NCI-H1092 (cell line): ENCODE results near the gene DNAH11.
"Not testable (repeated sequence)": the region's sequence is repeated elsewhere in the genome, so short reads cannot be mapped to it uniquely, and the experiment has no call there.

Experiments used
- DNase-seq: peaks from one replicate; lab custom pipeline; 2025; lab: John Stamatoyannopoulos, UW

The DNAH11 gene

DNA sequence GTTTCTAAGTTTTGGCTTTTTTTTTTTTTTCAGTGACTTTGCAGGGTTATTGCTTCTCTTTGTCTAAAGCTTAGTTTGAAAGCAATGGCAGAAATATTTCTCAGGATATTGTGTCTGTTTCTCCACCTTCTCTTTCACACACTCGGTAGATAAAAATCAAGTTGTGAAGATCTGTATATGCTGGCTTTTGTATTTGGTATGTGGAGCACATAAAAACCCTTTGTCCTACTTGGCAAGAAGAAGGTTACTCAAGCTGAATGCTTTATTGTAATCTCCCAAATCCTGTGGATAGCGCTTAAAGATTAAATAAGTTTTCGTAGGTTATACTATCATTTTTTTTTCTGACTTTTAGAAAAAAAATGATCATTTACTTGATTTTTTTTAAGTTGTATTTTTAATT, 230.5 kb downstream of the DNAH11 start:
- DNase-seq, result no peak

GRCh38 chr7:21777921-21778320, 235.1 kb downstream of the DNAH11 start:
- DNase-seq, result no peak

DNA sequence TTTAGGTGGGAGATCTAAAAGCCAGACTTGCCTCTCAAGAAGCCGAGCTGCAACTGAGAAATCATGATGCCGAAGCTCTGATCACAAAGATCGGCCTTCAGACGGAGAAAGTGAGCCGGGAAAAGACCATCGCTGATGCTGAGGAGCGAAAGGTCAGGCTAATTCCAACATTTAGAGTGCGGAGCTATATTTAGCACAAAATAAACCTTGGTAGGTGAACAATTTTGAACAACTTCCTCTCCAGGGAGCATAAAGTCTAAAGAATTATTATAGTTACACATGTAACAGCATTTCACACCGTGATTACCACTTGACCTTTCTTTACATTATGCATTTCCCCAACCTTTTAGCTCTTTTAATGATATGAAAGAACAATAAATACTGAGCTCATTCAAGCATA, 236.1 kb downstream of the DNAH11 start:
- no peak for DNase-seq

DNA sequence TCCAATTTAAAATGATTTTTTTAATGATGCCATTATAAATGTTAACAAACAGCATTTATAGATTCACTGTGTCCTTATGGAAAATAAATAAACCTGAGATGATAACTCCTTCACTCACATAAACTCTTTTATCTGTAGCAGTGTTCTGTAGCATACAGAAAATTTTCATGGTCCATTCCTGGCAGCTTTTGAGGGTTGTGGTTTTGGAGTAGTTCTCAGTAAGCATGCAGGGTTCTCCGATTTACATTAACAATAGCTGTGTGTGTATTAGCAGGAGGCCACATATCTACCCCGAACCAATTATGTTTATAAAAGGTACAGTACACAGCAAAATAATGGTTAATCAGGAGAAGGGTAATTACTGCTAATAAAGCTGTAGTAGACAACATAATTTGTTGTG, 240.2 kb downstream of the DNAH11 start:
- no peak for DNase-seq

GRCh38 chr7:21784989-21785388, 242.2 kb downstream of the DNAH11 start:
- DNase-seq, result no peak

GRCh38 chr7:21805791-21806190, 263.0 kb downstream of the DNAH11 start:
- no peak for DNase-seq

- DNase-seq, result no peak
Observed at GRCh38 chr7:21806388-21806787, 263.5 kb downstream of the DNAH11 start.

- no peak for DNase-seq
Observed at GRCh38 chr7:21819048-21819447, 276.2 kb downstream of the DNAH11 start.

GRCh38 chr7:21828841-21829240, 286.0 kb downstream of the DNAH11 start:
- no peak for DNase-seq

DNA sequence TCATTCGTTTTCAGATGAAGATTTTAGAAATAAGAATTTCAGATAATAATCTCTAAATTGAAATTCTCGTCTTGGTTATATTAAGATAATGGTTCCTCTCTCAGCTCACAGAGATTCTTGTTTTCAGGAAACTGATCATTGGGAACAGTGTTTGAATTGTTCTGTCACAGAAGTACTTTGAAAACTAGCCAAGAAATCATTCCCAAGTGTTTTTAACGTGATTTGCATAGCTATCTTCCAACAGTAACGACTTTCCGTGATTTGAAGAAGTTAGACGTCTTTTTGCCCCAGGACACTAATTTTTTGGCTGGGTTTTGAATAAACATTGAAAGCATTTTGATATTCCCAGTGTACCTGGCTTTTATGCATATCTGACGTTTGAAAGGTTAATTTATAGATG, 286.9 kb downstream of the DNAH11 start:
- DNase-seq, result no peak

DNA sequence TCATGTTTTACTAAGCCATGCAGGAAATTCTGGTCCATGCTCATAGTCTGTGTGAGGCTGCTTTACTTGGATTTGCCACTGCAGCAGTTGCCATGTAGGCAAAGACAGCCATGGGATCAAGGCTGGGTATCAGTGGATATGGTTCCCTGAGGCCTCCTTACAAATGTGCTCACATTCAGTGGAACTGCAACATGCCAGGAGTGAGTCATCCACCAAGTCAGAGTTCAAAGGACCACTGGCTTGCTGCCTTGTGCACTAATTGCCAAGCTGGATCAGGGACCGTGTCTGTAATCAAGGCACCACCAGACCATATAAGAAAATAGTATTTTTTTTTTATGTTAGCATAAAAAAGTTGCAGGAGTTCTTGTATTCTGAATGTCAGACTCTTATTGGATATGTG, 301.9 kb downstream of the DNAH11 start:
- no peak for DNase-seq

- DNase-seq, result no peak
Observed at GRCh38 chr7:21850531-21851285, 307.9 kb downstream of the DNAH11 start.

- no peak for DNase-seq
Observed at GRCh38 chr7:21851559-21851967, 308.7 kb downstream of the DNAH11 start.

- not testable (repeated sequence) for DNase-seq
Observed at GRCh38 chr7:21865631-21866204, 322.9 kb downstream of the DNAH11 start.

- no peak for DNase-seq
Observed at GRCh38 chr7:21866731-21867130, 323.9 kb downstream of the DNAH11 start.

DNA sequence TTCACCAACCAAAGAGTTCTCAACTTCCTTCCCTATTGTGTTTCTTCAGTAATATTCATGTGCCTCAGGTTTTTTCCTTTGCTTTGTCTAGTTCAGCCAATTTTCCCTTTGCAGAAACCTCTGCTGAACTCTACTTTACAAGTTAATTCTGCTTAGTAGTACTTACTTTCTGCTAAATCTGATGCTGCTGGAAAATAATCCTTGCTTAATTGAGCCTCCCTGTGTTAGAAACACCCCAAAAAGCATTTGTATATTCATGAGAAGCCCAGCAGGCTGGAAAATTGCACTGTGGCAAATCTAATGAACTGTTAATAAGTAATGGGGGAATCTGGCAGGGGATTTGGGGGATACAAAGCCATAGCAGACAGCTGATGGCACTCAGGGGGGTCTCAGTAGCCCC, 324.4 kb downstream of the DNAH11 start:
- DNase-seq, result no peak

DNA sequence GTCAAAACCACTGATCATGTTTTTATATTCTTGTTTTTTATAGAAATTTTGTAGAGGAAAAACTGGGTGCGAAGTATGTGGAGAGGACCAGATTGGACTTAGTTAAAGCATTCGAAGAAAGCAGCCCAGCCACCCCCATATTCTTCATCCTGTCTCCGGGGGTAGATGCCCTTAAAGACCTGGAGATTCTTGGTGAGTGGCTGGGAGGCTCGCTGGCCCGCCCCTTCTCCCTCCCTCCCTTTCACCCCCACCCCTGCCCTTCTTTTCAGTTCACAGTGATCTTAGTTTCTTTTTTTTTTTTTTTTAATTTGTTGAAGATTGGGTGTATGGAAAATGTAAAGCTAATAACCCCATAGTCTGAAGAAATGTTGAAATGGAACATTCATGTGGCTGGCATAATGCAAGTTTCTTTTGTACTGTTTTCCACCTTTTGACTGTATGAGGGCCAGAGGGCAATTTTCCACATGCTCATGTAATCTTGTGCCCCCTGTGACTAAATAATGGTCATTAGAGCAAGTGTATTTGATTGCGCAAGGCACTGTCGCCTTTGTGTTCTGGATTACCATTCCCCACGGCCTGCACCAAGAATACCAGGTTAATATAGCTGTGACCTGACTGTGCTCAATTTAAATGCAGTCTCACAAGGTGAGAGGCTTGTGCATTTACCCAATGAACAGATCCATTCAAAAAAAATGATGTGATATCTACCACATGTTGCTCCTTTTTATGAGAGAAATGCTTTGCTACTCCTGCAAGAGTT, 325.2 kb downstream of the DNAH11 start:
- DNase-seq, result no peak

DNA sequence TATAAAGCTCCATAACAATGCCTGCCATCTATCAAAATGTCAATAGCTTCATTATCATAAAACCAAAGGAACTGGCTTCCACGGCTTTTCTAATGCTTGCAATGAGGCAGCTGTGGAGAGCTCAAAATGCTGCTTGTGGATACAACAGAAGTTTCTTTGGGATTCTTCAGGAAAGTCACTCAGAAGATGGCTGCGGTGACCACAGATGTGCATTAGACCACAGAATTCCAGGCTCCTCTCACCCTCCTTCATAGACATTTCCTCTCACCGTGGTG, 325.7 kb downstream of the DNAH11 start:
- DNase-seq, result no peak

DNA sequence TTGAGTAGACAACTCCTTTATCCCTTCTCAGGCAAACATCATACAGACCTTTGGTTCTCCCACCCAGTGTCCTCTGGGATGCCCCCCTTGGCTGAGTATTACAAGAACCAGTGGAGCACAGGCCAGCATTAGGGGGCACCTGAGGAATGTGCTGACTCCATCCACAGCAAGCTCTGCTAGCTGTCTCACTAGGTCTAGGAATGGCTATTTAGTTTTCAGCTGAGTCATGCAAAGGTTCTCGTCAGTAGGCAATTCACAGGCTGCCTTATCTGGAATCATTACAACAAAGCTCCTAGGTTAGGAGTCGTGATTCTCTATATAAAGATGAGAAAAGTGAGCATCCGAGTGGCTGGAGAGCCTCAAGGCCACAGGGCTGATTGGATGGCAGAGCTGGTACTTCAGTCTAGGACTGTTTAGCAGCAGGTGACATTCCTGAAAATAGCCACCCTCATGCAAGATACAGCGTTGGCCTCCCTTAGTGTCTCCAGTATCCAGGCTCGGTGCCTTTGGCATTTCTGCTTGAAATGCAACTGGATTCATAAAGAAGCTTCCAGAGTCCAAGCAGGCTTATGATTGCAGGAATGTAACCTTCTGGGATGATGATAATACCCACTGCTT, 327.1 kb downstream of the DNAH11 start:
- DNase-seq, result no peak

DNA sequence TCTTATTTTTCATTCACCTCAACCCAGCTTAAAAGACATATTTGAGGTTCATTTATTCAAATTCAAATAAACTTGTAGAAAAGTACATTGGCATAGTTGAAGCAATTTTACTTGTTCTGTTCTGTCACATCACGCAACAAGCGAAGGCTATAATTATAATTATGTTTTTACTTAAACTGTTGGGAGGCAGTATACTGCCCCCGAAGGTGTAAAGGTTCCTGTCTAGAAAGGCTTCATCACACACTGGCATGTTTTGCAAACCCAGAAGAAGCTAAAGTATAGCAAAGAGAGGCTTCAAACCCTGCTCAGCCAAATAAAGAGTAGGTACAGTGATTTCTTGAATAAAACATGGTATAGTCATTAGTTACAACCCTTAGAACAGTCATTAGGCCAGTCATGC, 340.2 kb downstream of the DNAH11 start:
- DNase-seq, result no peak

GRCh38 chr7:21883501-21883900, 340.7 kb downstream of the DNAH11 start:
- DNase-seq, result not testable (repeated sequence)

DNA sequence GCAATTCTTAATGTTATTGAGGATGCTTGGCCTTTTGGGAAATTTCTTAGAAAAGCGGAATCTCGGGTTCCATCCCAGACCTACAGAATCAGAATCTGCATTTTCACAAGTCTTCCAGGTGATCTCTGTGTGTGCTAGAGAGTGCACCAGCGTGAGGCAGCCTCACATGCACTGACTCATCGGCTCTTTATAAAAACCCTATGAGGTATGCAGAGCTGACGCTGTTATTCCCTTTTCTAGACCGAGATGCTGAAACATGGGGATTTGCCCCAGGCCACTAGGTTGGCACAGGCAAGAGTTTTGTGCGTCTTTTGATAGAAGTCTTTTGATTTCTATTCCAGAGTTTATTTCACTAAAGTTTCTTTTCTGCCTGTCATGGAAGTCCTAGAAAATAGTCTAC, 341.7 kb downstream of the DNAH11 start:
- DNase-seq, result no peak

- DNase-seq, result no peak
Observed at GRCh38 chr7:21886396-21886795, 343.6 kb downstream of the DNAH11 start.
